ENCODE results near the gene SMURF1.

DNA sequence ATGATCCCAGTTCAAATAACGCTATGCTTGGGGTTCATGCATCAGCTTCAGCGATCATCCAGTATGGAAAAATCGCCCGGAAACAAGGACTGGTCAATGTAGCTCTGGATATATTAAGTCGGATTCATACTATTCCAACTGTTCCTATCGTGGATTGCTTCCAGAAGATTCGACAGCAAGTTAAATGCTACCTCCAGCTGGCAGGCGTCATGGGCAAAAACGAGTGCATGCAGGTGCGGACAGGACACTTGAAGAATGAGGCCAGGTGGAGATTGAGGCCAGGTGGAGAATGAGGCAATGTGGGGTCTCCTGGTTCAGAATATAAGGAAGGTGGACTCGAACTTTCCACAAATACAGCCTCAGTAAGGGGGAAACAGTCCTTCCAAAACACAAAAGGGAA lies 159.8 kb downstream of the SMURF1 start:
- TF ChIP-seq POLR2A (IDR thresholded peaks at IDR 0.05; ENCODE audit: low read depth, low read length): no peak
- TF ChIP-seq TAF1 (IDR thresholded peaks at IDR 0.05; ENCODE audit: borderline replicate concordance, low read depth, low read length): no peak
- TF ChIP-seq POLR2AphosphoS5 (IDR thresholded peaks at IDR 0.05; ENCODE audit: low read depth, low read length): no peak
